Airway epithelial cell (primary cell): ENCODE results near the gene IDI1. TPM values are rescaled to one million over a fixed set of nuclear protein-coding genes. Genes with fewer than 3 reads are reported as not detected.

Experiments
- total RNA-seq: library from RNA; depleted of rRNA; stranded (reverse); fragments of >200 nt; gene quantifications from 2 replicates; pipeline ENCODE4 v1.2.3, GENCODE V29; 2015

Gene IDI1
- total RNA-seq: 107 and 149 TPM in 2 replicates

GRCh38 chr10:1048732-1049424, at the start of gene IDI1:
Gene IDI1 (minus strand): TSS chr10:1049119. CDS start chr10:1049003, 116 bp downstream.

GRCh38 chr10:1056326-1057105, 7.6 kb upstream of the IDI1 start, which contains the start of gene WDR37:
Gene WDR37 (plus strand): TSS chr10:1056385. CDS start chr10:1072156, 15,771 bp downstream.

GRCh38 chr10:1025683-1026082, 23.2 kb downstream of the IDI1 start, which contains the start of gene IDI2:
Gene IDI2 (minus strand): TSS chr10:1025859. CDS start chr10:1024723, 1,136 bp downstream.

Other genes starting within 250 kb of the IDI1 start
- gene LARP4B, start 117.4 kb downstream of the IDI1 start, total RNA-seq: 32.7 and 44.6 TPM in 2 replicates
- 51.5 and 94.2 TPM in 2 replicates for gene GTPBP4, start 60.7 kb downstream of the IDI1 start, total RNA-seq
- not detected in 2 replicates for gene IDI2, start 23.3 kb downstream of the IDI1 start, total RNA-seq
- 6.9 and 11.3 TPM in 2 replicates for gene WDR37, start 7.3 kb upstream of the IDI1 start, total RNA-seq